Activated CD8-positive, alpha-beta T cell treated with anti-CD3 and anti-CD28 coated beads for 36 hours (primary cell): ENCODE results near the gene DPP4. TPM values are rescaled to one million over a fixed set of nuclear protein-coding genes. Genes with fewer than 3 reads are reported as not detected.
A peak's percentile ranks its signal among the peaks of the same experiment; 100 is the strongest.

ENCODE experiments used
- ATAC-seq: fragments of 200-7000 bp; cut with Tn5 transposase; one replicate; pipeline ENCODE4 v1.10.0; 2021; ENCODE audit warnings: mild to moderate bottlenecking, moderate library complexity
- CTCF ChIA-PET: fragments of 350-600 bp; sonication (Branson Sonifier 250); formaldehyde crosslinking; loops from one replicate; lab custom pipeline; 2021; ENCODE audit warnings: antibody characterized with exemption; lab: Charles Lee
- POLR2A ChIA-PET: fragments of 350-600 bp; sonication (Branson Sonifier 250); formaldehyde crosslinking; loops from one replicate; lab custom pipeline; 2021; ENCODE audit warnings: antibody characterized with exemption; lab: Charles Lee
- DNase-seq: peaks from one replicate; pipeline ENCODE4 v3.0.0-alpha.2; 2020
- H3K27ac Mint-ChIP-seq: one replicate; pipeline ENCODE4 v1.8.0; 2021; ENCODE audit warnings: mild to moderate bottlenecking, mixed read lengths
- H3K27me3 Mint-ChIP-seq: one replicate; pipeline ENCODE4 v1.8.0; 2021; ENCODE audit warnings: mixed read lengths
- H3K36me3 Mint-ChIP-seq: one replicate; pipeline ENCODE4 v1.8.0; 2021; ENCODE audit warnings: low read depth, mixed read lengths
- H3K4me1 Mint-ChIP-seq: one replicate; pipeline ENCODE4 v1.8.0; 2021; ENCODE audit warnings: low read depth, mixed read lengths
- H3K4me3 Mint-ChIP-seq: one replicate; pipeline ENCODE4 v1.8.0; 2021; ENCODE audit warnings: mild to moderate bottlenecking, moderate library complexity, mixed read lengths
- H3K9me3 Mint-ChIP-seq: one replicate; pipeline ENCODE4 v1.8.0; 2021; ENCODE audit warnings: mixed read lengths
- intact Hi-C: fragments of 100-400 bp; cut with micrococcal nuclease; formaldehyde crosslinking; loops from one replicate; pipeline ENCODE4 v1.10.0; 2022
- total RNA-seq, 2 experiments: library from RNA; stranded (reverse); gene quantifications; one replicate each; pipeline ENCODE4 v1.2.3, GENCODE V29; 2021
- TF ChIP-seq, protein P1 (sequence below): fragments of 200-600 bp; IDR thresholded peaks from one replicate; pipeline ENCODE4 v1.8.0; 2022; ENCODE audit warnings: antibody characterized with exemption, mild to moderate bottlenecking

Gene DPP4
- total RNA-seq, 2 experiments from 2014 or later: 25.9 to 26.4 TPM

DNA sequence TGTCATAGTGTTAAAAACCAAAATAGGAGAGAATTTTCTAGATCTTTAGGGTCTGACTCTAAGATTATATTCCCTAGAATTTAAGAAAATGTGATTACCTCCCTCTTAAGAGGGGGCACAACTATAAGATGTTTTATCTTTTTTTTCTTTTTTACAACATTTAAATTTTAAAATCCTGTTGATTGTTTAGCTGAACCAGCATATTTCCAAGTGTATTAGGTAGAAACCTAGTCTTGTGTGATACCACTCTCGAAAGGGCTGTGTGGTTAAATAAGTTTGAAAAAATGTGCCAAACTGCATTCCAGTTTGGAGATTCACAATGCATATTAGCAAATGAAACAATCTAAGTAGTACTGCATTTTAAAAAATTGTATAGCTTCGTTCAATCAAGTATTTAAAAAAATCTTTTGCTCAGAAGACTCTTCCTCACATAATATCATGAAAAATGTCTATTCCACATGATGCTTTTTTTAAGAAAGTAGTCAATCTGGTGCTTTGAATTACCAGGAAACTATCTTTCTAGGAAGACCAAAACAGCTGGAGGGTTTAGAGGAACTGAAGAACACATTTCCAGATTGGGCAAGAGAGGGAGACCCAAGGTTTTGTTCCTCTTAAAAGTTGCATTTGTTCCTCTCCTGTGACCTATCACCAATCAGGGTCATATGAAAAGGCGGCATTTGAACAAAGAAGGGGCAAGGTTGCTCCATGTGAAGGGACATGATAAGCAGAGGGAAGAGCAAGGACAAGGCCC lies 98.8 kb downstream of the DPP4 start:
- peaks cover 9% of the 10 kb centered on the region for H3K36me3 Mint-ChIP-seq
- CTCF ChIA-PET: interaction anchor here (1.2 kb wide), 1 partner anchor 20 kb away, joined by 3 read pairs; no protein-coding TSS in a partner anchor

DNA sequence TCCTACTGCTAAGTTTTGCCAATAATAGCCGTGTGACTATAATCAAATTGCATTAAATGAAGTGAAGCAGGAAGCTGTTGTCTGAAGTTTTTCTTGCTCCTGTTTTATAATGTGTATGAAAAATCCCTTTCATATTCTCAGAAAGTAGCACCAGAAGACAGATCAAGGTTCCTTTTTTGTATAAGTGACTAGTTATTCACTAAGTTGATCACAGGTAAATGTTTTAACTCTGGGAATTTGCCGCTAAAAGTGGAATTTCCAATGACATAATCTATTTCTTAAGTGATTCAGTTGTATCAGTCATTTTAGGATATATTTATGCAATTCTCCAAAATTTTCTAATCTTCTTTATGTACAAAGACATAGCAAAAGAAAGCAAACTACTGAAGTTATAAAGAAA lies 99.6 kb downstream of the DPP4 start:
- Mint-ChIP-seq H3K9me3 (peaks cover 4% of the 10 kb centered on the region), H3K4me1 (peaks cover 46% of the 10 kb centered on the region), H3K36me3 (peaks cover 9% of the 10 kb centered on the region), H3K27me3 (no peaks in the 10 kb centered on the region), H3K27ac (peak overlapping the region; percentile 56), H3K4me3 (no peak overlapping the region)
- intact Hi-C loops: no loop called here
- ATAC-seq: no peak
- TF ChIP-seq, protein P1, sequence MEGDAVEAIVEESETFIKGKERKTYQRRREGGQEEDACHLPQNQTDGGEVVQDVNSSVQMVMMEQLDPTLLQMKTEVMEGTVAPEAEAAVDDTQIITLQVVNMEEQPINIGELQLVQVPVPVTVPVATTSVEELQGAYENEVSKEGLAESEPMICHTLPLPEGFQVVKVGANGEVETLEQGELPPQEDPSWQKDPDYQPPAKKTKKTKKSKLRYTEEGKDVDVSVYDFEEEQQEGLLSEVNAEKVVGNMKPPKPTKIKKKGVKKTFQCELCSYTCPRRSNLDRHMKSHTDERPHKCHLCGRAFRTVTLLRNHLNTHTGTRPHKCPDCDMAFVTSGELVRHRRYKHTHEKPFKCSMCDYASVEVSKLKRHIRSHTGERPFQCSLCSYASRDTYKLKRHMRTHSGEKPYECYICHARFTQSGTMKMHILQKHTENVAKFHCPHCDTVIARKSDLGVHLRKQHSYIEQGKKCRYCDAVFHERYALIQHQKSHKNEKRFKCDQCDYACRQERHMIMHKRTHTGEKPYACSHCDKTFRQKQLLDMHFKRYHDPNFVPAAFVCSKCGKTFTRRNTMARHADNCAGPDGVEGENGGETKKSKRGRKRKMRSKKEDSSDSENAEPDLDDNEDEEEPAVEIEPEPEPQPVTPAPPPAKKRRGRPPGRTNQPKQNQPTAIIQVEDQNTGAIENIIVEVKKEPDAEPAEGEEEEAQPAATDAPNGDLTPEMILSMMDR: no peak
- POLR2A ChIA-PET: interaction anchor here (0.6 kb wide), 1 partner anchor 9 kb away, joined by 3 read pairs; no protein-coding TSS in a partner anchor
- DNase-seq: no peak
- CTCF ChIA-PET: interaction anchor here (1.2 kb wide), 2 partner anchors 21 to 22 kb away, joined by 3 read pairs; no protein-coding TSS in a partner anchor

More for the DNA sequence above, 98.8 kb downstream of the DPP4 start:
- H3K4me3 Mint-ChIP-seq: no peak overlapping the region
- ATAC-seq: no peak
- POLR2A ChIA-PET: no interaction called here
- TF ChIP-seq, protein P1: no peak
- no peak for DNase-seq
- no peaks in the 10 kb centered on the region for H3K27me3 Mint-ChIP-seq
- intact Hi-C loops: no loop called here
- peaks cover 54% of the 10 kb centered on the region for H3K4me1 Mint-ChIP-seq
- peaks cover 4% of the 10 kb centered on the region for H3K9me3 Mint-ChIP-seq
- peak overlapping the region; percentile 75 for H3K27ac Mint-ChIP-seq

GRCh38 chr2:161972866-161973265 lies 101.1 kb downstream of the DPP4 start:
- CTCF ChIA-PET: interaction anchor here (0.8 to 1.1 kb wide), 2 partner anchors 20 to 35 kb away, joined by 3 to 4 read pairs; no protein-coding TSS in a partner anchor
- TF ChIP-seq, protein P1: no peak
- no peak overlapping the region for H3K27ac Mint-ChIP-seq
- peaks cover 43% of the 10 kb centered on the region for H3K4me1 Mint-ChIP-seq
- DNase-seq: no peak
- no peak for ATAC-seq
- no peaks in the 10 kb centered on the region for H3K27me3 Mint-ChIP-seq
- POLR2A ChIA-PET: interaction anchor here (0.7 kb wide), 1 partner anchor 20 kb away, joined by 3 read pairs; no protein-coding TSS in a partner anchor
- no peak overlapping the region for H3K4me3 Mint-ChIP-seq
- peaks cover 4% of the 10 kb centered on the region for H3K9me3 Mint-ChIP-seq
- peaks cover 9% of the 10 kb centered on the region for H3K36me3 Mint-ChIP-seq
- intact Hi-C loops: no loop called here

GRCh38 chr2:161972232-161972631 lies 101.8 kb downstream of the DPP4 start:
- intact Hi-C loops: no loop called here
- DNase-seq (no peak), ATAC-seq (peak; percentile 60)
- CTCF ChIA-PET: interaction anchor here (0.6 to 1.8 kb wide), 3 partner anchors 36 to 150 kb away, joined by 3 to 5 read pairs (median 3); no protein-coding TSS in a partner anchor
- Mint-ChIP-seq H3K36me3 (peaks cover 8% of the 10 kb centered on the region), H3K27me3 (no peaks in the 10 kb centered on the region), H3K4me3 (no peak overlapping the region), H3K27ac (peak overlapping the region; percentile 30), H3K4me1 (peaks cover 43% of the 10 kb centered on the region), H3K9me3 (peaks cover 4% of the 10 kb centered on the region)
- POLR2A ChIA-PET: no interaction called here
- TF ChIP-seq, protein P1: no peak

- ATAC-seq: no peak
- H3K36me3 Mint-ChIP-seq: peaks cover 10% of the 10 kb centered on the region
- DNase-seq: no peak
- peaks cover 4% of the 10 kb centered on the region for H3K9me3 Mint-ChIP-seq
- H3K27me3 Mint-ChIP-seq: no peaks in the 10 kb centered on the region
- H3K4me1 Mint-ChIP-seq: peaks cover 44% of the 10 kb centered on the region
- ChIA-PET CTCF (interaction anchor here (1.8 kb wide), 1 partner anchor 151 kb away, joined by 3 read pairs; no protein-coding TSS in a partner anchor), POLR2A (interaction anchor here (1.3 to 1.4 kb wide), 3 partner anchors 21 to 24 kb away, joined by 3 to 4 read pairs (median 4); no protein-coding TSS in a partner anchor)
- intact Hi-C loops: no loop called here
- TF ChIP-seq, protein P1: no peak
- no peak overlapping the region for H3K4me3 Mint-ChIP-seq
- H3K27ac Mint-ChIP-seq: no peak overlapping the region
Observed at GRCh38 chr2:161971551-161971950, 102.5 kb downstream of the DPP4 start.
